ENCODE measurements around the gene TACC2.

The TACC2 gene

GRCh38 chr10:122126763-122127659, 138.0 kb downstream of the TACC2 start:
- no peak for DNase-seq

- DNase-seq = no peak
Measured at GRCh38 chr10:122127943-122128342, 139.0 kb downstream of the TACC2 start.

- no peak for DNase-seq
Measured at GRCh38 chr10:122128357-122128756, 139.4 kb downstream of the TACC2 start.

GRCh38 chr10:122130474-122131110, 141.6 kb downstream of the TACC2 start:
- no peak for DNase-seq

GRCh38 chr10:122132331-122132755, 143.4 kb downstream of the TACC2 start:
- DNase-seq = no peak

- DNase-seq = no peak
Measured at GRCh38 chr10:122132882-122133565, 144.1 kb downstream of the TACC2 start.

GRCh38 chr10:122135251-122136025, 146.5 kb downstream of the TACC2 start:
- DNase-seq = no peak

GRCh38 chr10:122138831-122139625, 150.1 kb downstream of the TACC2 start:
- no peak for DNase-seq

- no peak for DNase-seq
Measured at GRCh38 chr10:122139627-122140170, 150.7 kb downstream of the TACC2 start.

- DNase-seq = no peak
Measured at GRCh38 chr10:122140461-122140902, 151.5 kb downstream of the TACC2 start.

GRCh38 chr10:122140941-122141623, 152.1 kb downstream of the TACC2 start:
- DNase-seq = no peak

GRCh38 chr10:122141821-122142640, 153.1 kb downstream of the TACC2 start:
- no peak for DNase-seq

- no peak for DNase-seq
Measured at GRCh38 chr10:122142641-122143237, 153.8 kb downstream of the TACC2 start.

- DNase-seq = no peak
Measured at GRCh38 chr10:122143238-122143841, 154.4 kb downstream of the TACC2 start.

GRCh38 chr10:122144199-122144598, 155.2 kb downstream of the TACC2 start:
- DNase-seq = no peak

GRCh38 chr10:122145113-122145512, 156.2 kb downstream of the TACC2 start:
- no peak for DNase-seq

- no peak for DNase-seq
Measured at GRCh38 chr10:122147663-122148062, 158.7 kb downstream of the TACC2 start.

- DNase-seq = no peak
Measured at GRCh38 chr10:122148876-122149560, 160.1 kb downstream of the TACC2 start.

Measured in T-helper 2 cell (primary cell).